Activated CD8-positive, alpha-beta memory T cell treated with anti-CD3 and anti-CD28 coated beads, Interleukin-2, amount 10 ng/mL, durations not matched to agents 7 days and 5 days (primary cell): ENCODE data around the gene NEU1. TPM values are rescaled to one million over a fixed set of nuclear protein-coding genes. Genes with fewer than 3 reads are reported as not detected.
"Not testable (repeated sequence)": the region's sequence is repeated elsewhere in the genome, so short reads cannot be mapped to it uniquely, and the experiment has no call there.

Experiments
- ATAC-seq: fragments of 150-1000 bp; cut with Tn5 transposase; one replicate; pipeline ENCODE4 v1.10.0; 2021; ENCODE audit warnings: moderate library complexity
- CTCF ChIA-PET: fragments of 350-600 bp; sonication (Branson Sonifier 250); formaldehyde crosslinking; loops from one replicate; lab custom pipeline; 2021; ENCODE audit warnings: antibody characterized with exemption; lab: Charles Lee
- DNase-seq: peaks from one replicate; pipeline ENCODE4 v3.0.0-alpha.2; 2020
- H3K27ac Mint-ChIP-seq: one replicate; pipeline ENCODE4 v1.8.0; 2021; ENCODE audit warnings: mild to moderate bottlenecking, mixed read lengths
- H3K27me3 Mint-ChIP-seq: one replicate; pipeline ENCODE4 v1.8.0; 2021; ENCODE audit warnings: mixed read lengths
- H3K36me3 Mint-ChIP-seq: one replicate; pipeline ENCODE4 v1.8.0; 2021; ENCODE audit warnings: mild to moderate bottlenecking, mixed read lengths
- H3K4me1 Mint-ChIP-seq: one replicate; pipeline ENCODE4 v1.8.0; 2021; ENCODE audit warnings: mixed read lengths
- H3K4me3 Mint-ChIP-seq: one replicate; pipeline ENCODE4 v1.8.0; 2021; ENCODE audit warnings: mild to moderate bottlenecking, moderate library complexity, mixed read lengths
- H3K9me3 Mint-ChIP-seq: one replicate; pipeline ENCODE4 v1.8.0; 2022; ENCODE audit warnings: low read depth, mixed read lengths
- total RNA-seq, 2 experiments: library from RNA; stranded (reverse); gene quantifications; one replicate each; pipeline ENCODE4 v1.2.3, GENCODE V29; 2021

NEU1 gene
- total RNA-seq, 2 experiments from 2014 or later = 13.0 to 21.5 TPM

GRCh38 chr6:31876357-31876756 is 13.7 kb upstream of the NEU1 start:
- Mint-ChIP-seq H3K4me1 (peaks cover 2% of the 10 kb centered on the region), H3K4me3 (no peak overlapping the region), H3K36me3 (peaks cover 9% of the 10 kb centered on the region), H3K9me3 (no peaks in the 10 kb centered on the region), H3K27me3 (no peaks in the 10 kb centered on the region), H3K27ac (no peak overlapping the region)
- CTCF ChIA-PET = interaction anchor here (1.8 kb wide), 1 partner anchor 107 kb away, joined by 5 read pairs; no protein-coding TSS in a partner anchor
- DNase-seq = no peak
- no peak for ATAC-seq

- H3K9me3 Mint-ChIP-seq = no peaks in the 10 kb centered on the region
- CTCF ChIA-PET = interaction anchor here (1.8 kb wide), 1 partner anchor 107 kb away, joined by 5 read pairs; no protein-coding TSS in a partner anchor
- no peak overlapping the region for H3K27ac Mint-ChIP-seq
- DNase-seq (no peak), ATAC-seq (no peak)
- H3K27me3 Mint-ChIP-seq = no peaks in the 10 kb centered on the region
- peaks cover 4% of the 10 kb centered on the region for H3K36me3 Mint-ChIP-seq
- H3K4me3 Mint-ChIP-seq = no peak overlapping the region
- H3K4me1 Mint-ChIP-seq = peaks cover 5% of the 10 kb centered on the region
Observed at GRCh38 chr6:31875877-31876276, 13.3 kb upstream of the NEU1 start.

- ATAC-seq = peak; percentile 16
- Mint-ChIP-seq H3K27me3 (no peaks in the 10 kb centered on the region), H3K36me3 (peaks cover 2% of the 10 kb centered on the region), H3K4me1 (peaks cover 5% of the 10 kb centered on the region), H3K27ac (no peak overlapping the region), H3K4me3 (no peak overlapping the region), H3K9me3 (no peaks in the 10 kb centered on the region)
- CTCF ChIA-PET = interaction anchor here (0.8 to 1.8 kb wide), 4 partner anchors 14 to 106 kb away, joined by 3 to 8 read pairs (median 4); no protein-coding TSS in a partner anchor
- DNase-seq = no peak
Observed at GRCh38 chr6:31874836-31875572, 12.4 kb upstream of the NEU1 start.

- Mint-ChIP-seq H3K4me3 (no peak overlapping the region), H3K36me3 (no peaks in the 10 kb centered on the region), H3K27ac (no peak overlapping the region), H3K4me1 (peaks cover 5% of the 10 kb centered on the region), H3K27me3 (no peaks in the 10 kb centered on the region), H3K9me3 (no peaks in the 10 kb centered on the region)
- ATAC-seq = no peak
- DNase-seq = no peak
- CTCF ChIA-PET = interaction anchor here (0.8 to 1.3 kb wide), 2 partner anchors 15 to 78 kb away, joined by 3 to 8 read pairs; no protein-coding TSS in a partner anchor
Observed at GRCh38 chr6:31874084-31874670, 11.6 kb upstream of the NEU1 start.

- H3K4me1 Mint-ChIP-seq = peaks cover 5% of the 10 kb centered on the region
- DNase-seq (no peak), ATAC-seq (no peak)
- no peaks in the 10 kb centered on the region for H3K36me3 Mint-ChIP-seq
- H3K9me3 Mint-ChIP-seq = no peaks in the 10 kb centered on the region
- CTCF ChIA-PET = no interaction called here
- no peak overlapping the region for H3K4me3 Mint-ChIP-seq
- no peak overlapping the region for H3K27ac Mint-ChIP-seq
- H3K27me3 Mint-ChIP-seq = no peaks in the 10 kb centered on the region
Observed at GRCh38 chr6:31871046-31871659, 8.5 kb upstream of the NEU1 start.

- peaks cover 4% of the 10 kb centered on the region for H3K4me1 Mint-ChIP-seq
- no peaks in the 10 kb centered on the region for H3K9me3 Mint-ChIP-seq
- DNase-seq (no peak), ATAC-seq (no peak)
- H3K27ac Mint-ChIP-seq = no peak overlapping the region
- H3K36me3 Mint-ChIP-seq = no peaks in the 10 kb centered on the region
- CTCF ChIA-PET = no interaction called here
- no peak overlapping the region for H3K4me3 Mint-ChIP-seq
- no peaks in the 10 kb centered on the region for H3K27me3 Mint-ChIP-seq
Observed at GRCh38 chr6:31870385-31870921, 7.8 kb upstream of the NEU1 start.

GRCh38 chr6:31869343-31869742 is 6.7 kb upstream of the NEU1 start:
- no peak overlapping the region for H3K4me3 Mint-ChIP-seq
- DNase-seq (no peak), ATAC-seq (no peak)
- no peaks in the 10 kb centered on the region for H3K36me3 Mint-ChIP-seq
- no peak overlapping the region for H3K27ac Mint-ChIP-seq
- CTCF ChIA-PET = no interaction called here
- H3K27me3 Mint-ChIP-seq = no peaks in the 10 kb centered on the region
- H3K9me3 Mint-ChIP-seq = no peaks in the 10 kb centered on the region
- H3K4me1 Mint-ChIP-seq = peaks cover 7% of the 10 kb centered on the region

- DNase-seq, H3K36me3 Mint-ChIP-seq, H3K4me3 Mint-ChIP-seq, ATAC-seq, H3K27me3 Mint-ChIP-seq, H3K9me3 Mint-ChIP-seq, H3K27ac Mint-ChIP-seq, H3K4me1 Mint-ChIP-seq: not testable (repeated sequence)
- CTCF ChIA-PET = interaction anchor here (0.7 to 1.0 kb wide), 2 partner anchors 25 to 38 kb away, joined by 3 to 4 read pairs; no protein-coding TSS in a partner anchor
Observed at GRCh38 chr6:31868658-31868971, 6.0 kb upstream of the NEU1 start.

GRCh38 chr6:31865205-31866118 is 2.8 kb upstream of the NEU1 start:
- DNase-seq (no peak), ATAC-seq (no peak)
- no peaks in the 10 kb centered on the region for H3K36me3 Mint-ChIP-seq
- CTCF ChIA-PET = interaction anchor here (1.3 kb wide), 1 partner anchor 23 kb away, joined by 3 read pairs; no protein-coding TSS in a partner anchor
- peaks cover 22% of the 10 kb centered on the region for H3K4me1 Mint-ChIP-seq
- no peaks in the 10 kb centered on the region for H3K27me3 Mint-ChIP-seq
- H3K27ac Mint-ChIP-seq = no peak overlapping the region
- H3K9me3 Mint-ChIP-seq = no peaks in the 10 kb centered on the region
- H3K4me3 Mint-ChIP-seq = no peak overlapping the region

GRCh38 chr6:31864818-31865204 is 2.2 kb upstream of the NEU1 start:
- H3K4me1 Mint-ChIP-seq = peaks cover 22% of the 10 kb centered on the region
- H3K36me3 Mint-ChIP-seq = no peaks in the 10 kb centered on the region
- no peak for DNase-seq
- H3K27ac Mint-ChIP-seq = no peak overlapping the region
- no peak overlapping the region for H3K4me3 Mint-ChIP-seq
- no peaks in the 10 kb centered on the region for H3K9me3 Mint-ChIP-seq
- CTCF ChIA-PET = interaction anchor here (1.1 to 1.3 kb wide), 4 partner anchors 24 to 313 kb away, joined by 3 to 5 read pairs (median 4); partner anchors contain the start of gene EHMT2
- no peaks in the 10 kb centered on the region for H3K27me3 Mint-ChIP-seq
- no peak for ATAC-seq

- Mint-ChIP-seq H3K4me1 (peaks cover 22% of the 10 kb centered on the region), H3K27ac (peak overlapping the region; percentile 90), H3K4me3 (peak overlapping the region; percentile 93)
- CTCF ChIA-PET = interaction anchor here (0.7 to 2.8 kb wide), 10 partner anchors 12 to 313 kb away, joined by 3 to 8 read pairs (median 4); partner anchors contain the start of genes EHMT2 and LY6G5C
- not testable (repeated sequence) for H3K36me3 Mint-ChIP-seq, DNase-seq, ATAC-seq, H3K27me3 Mint-ChIP-seq, H3K9me3 Mint-ChIP-seq
Observed at GRCh38 chr6:31864123-31864562, 1.5 kb upstream of the NEU1 start.

GRCh38 chr6:31861919-31862343 is 690 bp downstream of the NEU1 start:
- Mint-ChIP-seq H3K36me3 (peaks cover 3% of the 10 kb centered on the region), H3K27me3 (no peaks in the 10 kb centered on the region), H3K9me3 (no peaks in the 10 kb centered on the region), H3K4me1 (peaks cover 22% of the 10 kb centered on the region), H3K4me3 (peak overlapping the region; percentile 93), H3K27ac (peak overlapping the region; percentile 90)
- CTCF ChIA-PET = interaction anchor here (1.2 to 2.8 kb wide), 6 partner anchors 9 to 205 kb away, joined by 3 to 10 read pairs (median 6); partner anchors contain the start of gene EHMT2
- DNase-seq (no peak), ATAC-seq (no peak)
